Measurements from ENCODE around the gene EHD4.

DNA sequence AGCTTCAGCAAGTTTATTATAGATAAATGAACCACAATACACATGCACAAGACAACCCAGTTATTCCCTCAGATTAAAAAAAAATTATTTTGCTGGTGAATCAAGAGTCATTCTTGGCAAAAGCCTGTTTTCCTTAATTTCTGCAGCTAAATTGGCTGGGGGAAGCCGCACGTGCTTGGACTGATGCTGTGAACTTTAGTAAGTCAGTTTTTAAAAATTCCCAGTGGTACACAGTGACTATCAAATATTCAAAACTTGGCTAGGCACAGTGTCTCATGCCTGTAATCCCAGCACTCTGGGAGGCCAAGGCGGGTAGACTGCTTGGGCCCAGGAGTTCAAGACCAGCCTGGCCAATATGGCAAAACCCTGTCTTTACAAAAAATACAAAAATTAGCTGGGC lies 23.9 kb downstream of the EHD4 start:
- TF ChIP-seq POLR2A (IDR thresholded peaks at IDR 0.05): no peak
- TF ChIP-seq, protein P1, sequence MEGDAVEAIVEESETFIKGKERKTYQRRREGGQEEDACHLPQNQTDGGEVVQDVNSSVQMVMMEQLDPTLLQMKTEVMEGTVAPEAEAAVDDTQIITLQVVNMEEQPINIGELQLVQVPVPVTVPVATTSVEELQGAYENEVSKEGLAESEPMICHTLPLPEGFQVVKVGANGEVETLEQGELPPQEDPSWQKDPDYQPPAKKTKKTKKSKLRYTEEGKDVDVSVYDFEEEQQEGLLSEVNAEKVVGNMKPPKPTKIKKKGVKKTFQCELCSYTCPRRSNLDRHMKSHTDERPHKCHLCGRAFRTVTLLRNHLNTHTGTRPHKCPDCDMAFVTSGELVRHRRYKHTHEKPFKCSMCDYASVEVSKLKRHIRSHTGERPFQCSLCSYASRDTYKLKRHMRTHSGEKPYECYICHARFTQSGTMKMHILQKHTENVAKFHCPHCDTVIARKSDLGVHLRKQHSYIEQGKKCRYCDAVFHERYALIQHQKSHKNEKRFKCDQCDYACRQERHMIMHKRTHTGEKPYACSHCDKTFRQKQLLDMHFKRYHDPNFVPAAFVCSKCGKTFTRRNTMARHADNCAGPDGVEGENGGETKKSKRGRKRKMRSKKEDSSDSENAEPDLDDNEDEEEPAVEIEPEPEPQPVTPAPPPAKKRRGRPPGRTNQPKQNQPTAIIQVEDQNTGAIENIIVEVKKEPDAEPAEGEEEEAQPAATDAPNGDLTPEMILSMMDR (IDR thresholded peaks at IDR 0.05): no peak
